ENCODE measurements around the gene UCK2. TPM values are rescaled to one million over a fixed set of nuclear protein-coding genes. Genes with fewer than 3 reads are reported as not detected.

The UCK2 gene
- total and polyA plus RNA-seq, 8 donors, result 8.6 to 25.7 (median 20.8) TPM

- Histone ChIP-seq H3K27ac (no peak overlapping the region), H3K4me3 (no peak overlapping the region), H3K36me3 (no peaks in the 10 kb centered on the region), H3K9me3 (no peaks in the 10 kb centered on the region), H3K4me1 (peaks cover 0 to 24% of the 10 kb centered on the region in 2 donors), H3K27me3 (peaks cover 0 to 22% of the 10 kb centered on the region in 2 donors)
- intact Hi-C loops (cut with DNase I), result no loop called here
- TF ChIP-seq CTCF (IDR thresholded peaks at IDR 0.05), result no peak
- no peak for ATAC-seq
- DNase-seq, result no peak
These were observed 5.9 kb downstream of the UCK2 start for GRCh38 chr1:165833358-165833757.

- intact Hi-C loops (cut with DNase I), result no loop called here
- H3K27me3 ChIP-seq, result peaks cover 0 to 22% of the 10 kb centered on the region in 2 donors
- H3K27ac ChIP-seq, result no peak overlapping the region
- H3K36me3 ChIP-seq, result no peaks in the 10 kb centered on the region
- H3K9me3 ChIP-seq, result no peaks in the 10 kb centered on the region
- DNase-seq, result no peak
- peaks cover 0 to 16% of the 10 kb centered on the region in 2 donors for H3K4me1 ChIP-seq
- no peak overlapping the region for H3K4me3 ChIP-seq
- no peak for ATAC-seq
- TF ChIP-seq CTCF (IDR thresholded peaks at IDR 0.05), result no peak
These were observed 6.8 kb downstream of the UCK2 start for GRCh38 chr1:165834229-165834628.

GRCh38 chr1:165834881-165835280, 7.5 kb downstream of the UCK2 start:
- ATAC-seq (no peak), DNase-seq (no peak)
- no peak for TF ChIP-seq CTCF (IDR thresholded peaks at IDR 0.05)
- Histone ChIP-seq H3K4me3 (no peak overlapping the region), H3K27me3 (peaks cover 0 to 22% of the 10 kb centered on the region in 2 donors), H3K4me1 (peaks cover 0 to 15% of the 10 kb centered on the region in 2 donors), H3K9me3 (no peaks in the 10 kb centered on the region), H3K27ac (no peak overlapping the region), H3K36me3 (no peaks in the 10 kb centered on the region)
- intact Hi-C loops (cut with DNase I), result no loop called here

- TF ChIP-seq CTCF (IDR thresholded peaks at IDR 0.05), result no peak
- intact Hi-C loops (cut with DNase I), result no loop called here
- no peaks in the 10 kb centered on the region for H3K9me3 ChIP-seq
- H3K4me1 ChIP-seq, result peaks cover 0 to 15% of the 10 kb centered on the region in 2 donors
- H3K27me3 ChIP-seq, result peaks cover 0 to 13% of the 10 kb centered on the region in 2 donors
- H3K4me3 ChIP-seq, result no peak overlapping the region
- H3K27ac ChIP-seq, result no peak overlapping the region
- peak; percentile 86 for ATAC-seq
- H3K36me3 ChIP-seq, result no peaks in the 10 kb centered on the region
- no peak for DNase-seq
These were observed 9.5 kb downstream of the UCK2 start for GRCh38 chr1:165836664-165837482.

GRCh38 chr1:165837838-165838364, 10.5 kb downstream of the UCK2 start:
- Histone ChIP-seq H3K4me1 (peaks cover 0 to 25% of the 10 kb centered on the region in 2 donors), H3K27me3 (peaks cover 0 to 13% of the 10 kb centered on the region in 2 donors), H3K27ac (no peak overlapping the region), H3K36me3 (no peaks in the 10 kb centered on the region), H3K9me3 (no peaks in the 10 kb centered on the region), H3K4me3 (no peak overlapping the region)
- intact Hi-C loops (cut with DNase I), result no loop called here
- no peak for TF ChIP-seq CTCF (IDR thresholded peaks at IDR 0.05)
- no peak for DNase-seq
- peak; percentile 86 for ATAC-seq

Data from left lung (tissue), 10 donors.